Measurements from ENCODE around the gene HS1BP3. TPM values are rescaled to one million over a fixed set of nuclear protein-coding genes. Genes with fewer than 3 reads are reported as not detected.

HS1BP3 gene
- total RNA-seq, 4 donors from 2014 or later: 30.8 to 42.7 (median 41.7) TPM

GRCh38 chr2:20592106-20593071 is 58.5 kb downstream of the HS1BP3 start:
- intact Hi-C loops (cut with DNase I): no loop called here
- Histone ChIP-seq H3K36me3 (no peaks in the 10 kb centered on the region), H3K4me1 (peaks cover 0 to 69% of the 10 kb centered on the region in 2 donors), H3K4me3 (replicated peaks in 1 of 3) (no peak overlapping the region), H3K27ac (peak overlapping the region in 1 of 3 donors; percentile 75), H3K27me3 (no peaks in the 10 kb centered on the region), H3K9me3 (no peaks in the 10 kb centered on the region)
- no peak for TF ChIP-seq POLR2A (IDR thresholded peaks at IDR 0.05)
- TF ChIP-seq CTCF (IDR thresholded peaks at IDR 0.05): no peak
- WGBS, 2 donors: 88 to 91% methylated on average over 21 to 22 of the region's 22 CpGs
- peak in 1 of 2 donors; percentile 2 for DNase-seq

GRCh38 chr2:20590704-20591515 is 60.0 kb downstream of the HS1BP3 start:
- H3K4me1 ChIP-seq: peaks cover 2 to 68% of the 10 kb centered on the region in 2 donors
- intact Hi-C loops (cut with DNase I): no loop called here
- no peak overlapping the region for H3K27ac ChIP-seq
- H3K36me3 ChIP-seq: no peaks in the 10 kb centered on the region
- H3K9me3 ChIP-seq: no peaks in the 10 kb centered on the region
- WGBS, 2 donors: 89 to 93% methylated on average over 7 to 11 of the region's 11 CpGs
- H3K27me3 ChIP-seq: no peaks in the 10 kb centered on the region
- TF ChIP-seq CTCF (IDR thresholded peaks at IDR 0.05): no peak
- TF ChIP-seq POLR2A (IDR thresholded peaks at IDR 0.05): no peak
- DNase-seq: peak in 1 of 2 donors; percentile 1
- H3K4me3 ChIP-seq (replicated peaks in 1 of 3): no peak overlapping the region

- WGBS, 2 donors: 83 to 87% methylated on average over 10 to 14 of the region's 14 CpGs
- no peaks in the 10 kb centered on the region for H3K36me3 ChIP-seq
- no peak overlapping the region for H3K4me3 ChIP-seq (replicated peaks in 1 of 3)
- H3K27me3 ChIP-seq: no peaks in the 10 kb centered on the region
- no peaks in the 10 kb centered on the region for H3K9me3 ChIP-seq
- no peak overlapping the region for H3K27ac ChIP-seq
- TF ChIP-seq POLR2A (IDR thresholded peaks at IDR 0.05) (no peak), CTCF (IDR thresholded peaks at IDR 0.05) (no peak)
- peaks cover 6 to 69% of the 10 kb centered on the region in 2 donors for H3K4me1 ChIP-seq
- intact Hi-C loops (cut with DNase I): no loop called here
- peak in 1 of 2 donors; percentile 1 for DNase-seq
Measured at GRCh38 chr2:20589975-20590703, 60.8 kb downstream of the HS1BP3 start.

- DNase-seq: peak in 1 of 2 donors; percentile 2
- H3K4me1 ChIP-seq: peaks cover 15 to 69% of the 10 kb centered on the region in 2 donors
- 92 to 94% methylated on average over 9 to 10 of the region's 11 CpGs for WGBS, 2 donors
Measured at GRCh38 chr2:20588918-20589871, 61.7 kb downstream of the HS1BP3 start.

More at GRCh38 chr2:20588918-20589871, 61.7 kb downstream of the HS1BP3 start:
- intact Hi-C loops (cut with DNase I): no loop called here
- peak overlapping the region in 1 of 3 donors; percentile 1 for H3K27ac ChIP-seq
- no peaks in the 10 kb centered on the region for H3K36me3 ChIP-seq
- TF ChIP-seq CTCF (IDR thresholded peaks at IDR 0.05): no peak
- no peak for TF ChIP-seq POLR2A (IDR thresholded peaks at IDR 0.05)
- H3K4me3 ChIP-seq (replicated peaks in 1 of 3): no peak overlapping the region
- H3K27me3 ChIP-seq: no peaks in the 10 kb centered on the region
- H3K9me3 ChIP-seq: no peaks in the 10 kb centered on the region

Measured in thyroid gland (tissue), 4 donors.